Body of pancreas (tissue), 4 donors: Measurements from ENCODE around the gene CSAG3.

ENCODE experiments used
- CTCF ChIP-seq, 7 experiments: fragments of 450-650 bp in 4 of 7; fragments of 200-600 bp in 3 of 7; sonication (generic) in 3 of 7; IDR thresholded peaks; one replicate each; pipeline ENCODE4 v1.5.1; 2016 to 2019; ENCODE audit warnings: antibody characterized with exemption in 7 of 7
- POLR2A ChIP-seq, 3 donors: fragments of 450-650 bp; IDR thresholded peaks; one replicate each; pipeline ENCODE4 v1.6.1; 2016; ENCODE audit warnings: antibody characterized with exemption in 3 of 3, mild to moderate bottlenecking in 2 of 3

DNA sequence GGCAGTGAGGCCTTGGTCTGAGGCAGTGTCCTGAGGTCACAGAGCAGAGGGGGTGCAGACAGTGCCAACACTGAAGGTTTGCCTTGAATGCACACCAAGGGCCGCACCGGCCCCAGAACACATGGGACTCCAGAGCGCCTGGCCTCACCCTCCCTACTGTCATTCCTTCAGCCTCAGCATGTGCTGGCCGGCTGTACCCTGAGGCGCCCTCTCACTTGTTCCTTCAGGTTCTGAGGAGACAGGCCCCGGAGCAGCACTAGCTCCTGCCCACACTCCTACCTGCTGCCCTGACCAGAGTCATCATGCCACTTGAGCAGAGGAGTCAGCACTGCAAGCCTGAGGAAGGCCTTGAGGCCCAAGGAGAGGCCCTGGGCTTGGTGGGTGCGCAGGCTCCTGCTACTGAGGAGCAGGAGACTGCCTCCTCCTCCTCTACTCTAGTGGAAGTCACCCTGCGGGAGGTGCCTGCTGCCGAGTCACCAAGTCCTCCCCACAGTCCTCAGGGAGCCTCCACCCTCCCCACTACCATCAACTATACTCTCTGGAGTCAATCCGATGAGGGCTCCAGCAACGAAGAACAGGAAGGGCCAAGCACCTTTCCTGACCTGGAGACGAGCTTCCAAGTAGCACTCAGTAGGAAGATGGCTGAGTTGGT, 23.0 kb upstream of the CSAG3 start:
- TF ChIP-seq CTCF (IDR thresholded peaks at IDR 0.05), result no peak
- no peak for TF ChIP-seq POLR2A (IDR thresholded peaks at IDR 0.05)
